Colonic mucosa (tissue), 4 donors: ENCODE measurements around the gene PLEK. TPM values are rescaled to one million over a fixed set of nuclear protein-coding genes. Genes with fewer than 3 reads are reported as not detected.

Source experiments
- DNase-seq: peaks from one replicate; pipeline ENCODE4 v3.0.0-alpha.2; 2020
- H3K27ac ChIP-seq: fragments of 200-600 bp; one replicate; pipeline ENCODE4 v1.8.0; 2021
- H3K27me3 ChIP-seq: fragments of 200-600 bp; one replicate; pipeline ENCODE4 v1.8.0; 2021
- H3K36me3 ChIP-seq: fragments of 200-600 bp; one replicate; pipeline ENCODE4 v1.8.0; 2021
- H3K4me1 ChIP-seq: fragments of 200-600 bp; one replicate; pipeline ENCODE4 v1.8.0; 2021; ENCODE audit warnings: mild to moderate bottlenecking
- H3K4me3 ChIP-seq: fragments of 200-600 bp; one replicate; pipeline ENCODE4 v1.8.0; 2021
- H3K9ac ChIP-seq, 2 donors: one replicate each; pipeline ENCODE4 v1.7.0; 2013; ENCODE audit warnings: control low read depth in 2 of 2, low read depth in 2 of 2, low read length in 2 of 2
- H3K9me3 ChIP-seq: fragments of 200-600 bp; one replicate; pipeline ENCODE4 v1.8.0; 2021
- CTCF ChIP-seq: fragments of 200-600 bp; IDR thresholded peaks from one replicate; pipeline ENCODE4 v1.8.0; 2022; ENCODE audit warnings: antibody characterized with exemption, mild to moderate bottlenecking
- intact Hi-C: fragments of 100-400 bp; cut with DNase I; formaldehyde crosslinking; loops from one replicate; pipeline ENCODE4 v1.14.1; 2022
- total RNA-seq, 2 donors: library from RNA; stranded (reverse); fragmentation: NEBNext Ultra II Directional in 1 of 2; extraction: Animal tissue kit (Norgen Biotek cat#: 25700) in 1 of 2; gene quantifications; one replicate each; pipeline ENCODE4 v1.2.1, GENCODE V29; 2021
- donor health status: healthy.
- donor health status: DM: no; HTN: no; CAD: no.
- donor health status: DM: no; HTN: no; CAD: no.

Gene PLEK
- total RNA-seq, 2 donors from 2014 or later: 2.6 to 5.1 TPM

- Histone ChIP-seq H3K36me3 (no peaks in the 10 kb centered on the region), H3K4me1 (no peaks in the 10 kb centered on the region), H3K27ac (no peak overlapping the region), H3K4me3 (no peak overlapping the region), H3K9me3 (no peaks in the 10 kb centered on the region), H3K9ac (no peak overlapping the region), H3K27me3 (no peaks in the 10 kb centered on the region)
- DNase-seq: no peak
- intact Hi-C loops: no loop called here
- no peak for TF ChIP-seq CTCF
Measured at GRCh38 chr2:68413466-68413865, 48.4 kb downstream of the PLEK start.

- intact Hi-C loops: no loop called here
- H3K27ac ChIP-seq: no peak overlapping the region
Measured at GRCh38 chr2:68414452-68414851, 49.4 kb downstream of the PLEK start.

GRCh38 chr2:68414876-68415275 lies 49.8 kb downstream of the PLEK start:
- TF ChIP-seq CTCF: no peak
- no peak overlapping the region for H3K27ac ChIP-seq
- intact Hi-C loops: no loop called here

More at GRCh38 chr2:68414452-68414851, 49.4 kb downstream of the PLEK start:
- Histone ChIP-seq H3K4me1 (no peaks in the 10 kb centered on the region), H3K9ac (no peak overlapping the region), H3K4me3 (no peak overlapping the region), H3K9me3 (no peaks in the 10 kb centered on the region), H3K36me3 (no peaks in the 10 kb centered on the region), H3K27me3 (no peaks in the 10 kb centered on the region)
- TF ChIP-seq CTCF: no peak
- no peak for DNase-seq

GRCh38 chr2:68415521-68415920 lies 50.4 kb downstream of the PLEK start:
- no peaks in the 10 kb centered on the region for H3K27me3 ChIP-seq
- no peak for DNase-seq
- no peaks in the 10 kb centered on the region for H3K9me3 ChIP-seq
- no peaks in the 10 kb centered on the region for H3K4me1 ChIP-seq
- H3K9ac ChIP-seq: no peak overlapping the region
- intact Hi-C loops: no loop called here
- no peak overlapping the region for H3K4me3 ChIP-seq
- H3K27ac ChIP-seq: no peak overlapping the region
- no peaks in the 10 kb centered on the region for H3K36me3 ChIP-seq
- TF ChIP-seq CTCF: no peak

More at GRCh38 chr2:68414876-68415275, 49.8 kb downstream of the PLEK start:
- H3K4me1 ChIP-seq: no peaks in the 10 kb centered on the region
- no peak for DNase-seq
- no peaks in the 10 kb centered on the region for H3K27me3 ChIP-seq
- H3K9ac ChIP-seq: no peak overlapping the region
- no peaks in the 10 kb centered on the region for H3K36me3 ChIP-seq
- no peaks in the 10 kb centered on the region for H3K9me3 ChIP-seq
- no peak overlapping the region for H3K4me3 ChIP-seq

GRCh38 chr2:68416081-68416675 lies 51.1 kb downstream of the PLEK start:
- no peak overlapping the region for H3K4me3 ChIP-seq
- no peak for DNase-seq
- no peak overlapping the region for H3K27ac ChIP-seq
- no peak overlapping the region for H3K9ac ChIP-seq
- intact Hi-C loops: no loop called here
- H3K36me3 ChIP-seq: no peaks in the 10 kb centered on the region
- H3K27me3 ChIP-seq: no peaks in the 10 kb centered on the region
- no peaks in the 10 kb centered on the region for H3K9me3 ChIP-seq
- no peaks in the 10 kb centered on the region for H3K4me1 ChIP-seq
- no peak for TF ChIP-seq CTCF
